Stimulated activated CD4-positive, alpha-beta T cell treated with anti-CD3 and anti-CD28 coated beads, TNF-alpha, amount 100 ng/mL, for 24 hours (primary cell): Measurements from ENCODE around the gene SUGT1.
"Not testable (repeated sequence)": the region's sequence is repeated elsewhere in the genome, so short reads cannot be mapped to it uniquely, and the experiment has no call there.

Experiments used
- DNase-seq, 3 experiments: peaks; one replicate each; pipeline ENCODE4 v3.0.0-alpha.2; 2020; ENCODE audit warnings: low read depth in 3 of 3

Gene SUGT1

DNA sequence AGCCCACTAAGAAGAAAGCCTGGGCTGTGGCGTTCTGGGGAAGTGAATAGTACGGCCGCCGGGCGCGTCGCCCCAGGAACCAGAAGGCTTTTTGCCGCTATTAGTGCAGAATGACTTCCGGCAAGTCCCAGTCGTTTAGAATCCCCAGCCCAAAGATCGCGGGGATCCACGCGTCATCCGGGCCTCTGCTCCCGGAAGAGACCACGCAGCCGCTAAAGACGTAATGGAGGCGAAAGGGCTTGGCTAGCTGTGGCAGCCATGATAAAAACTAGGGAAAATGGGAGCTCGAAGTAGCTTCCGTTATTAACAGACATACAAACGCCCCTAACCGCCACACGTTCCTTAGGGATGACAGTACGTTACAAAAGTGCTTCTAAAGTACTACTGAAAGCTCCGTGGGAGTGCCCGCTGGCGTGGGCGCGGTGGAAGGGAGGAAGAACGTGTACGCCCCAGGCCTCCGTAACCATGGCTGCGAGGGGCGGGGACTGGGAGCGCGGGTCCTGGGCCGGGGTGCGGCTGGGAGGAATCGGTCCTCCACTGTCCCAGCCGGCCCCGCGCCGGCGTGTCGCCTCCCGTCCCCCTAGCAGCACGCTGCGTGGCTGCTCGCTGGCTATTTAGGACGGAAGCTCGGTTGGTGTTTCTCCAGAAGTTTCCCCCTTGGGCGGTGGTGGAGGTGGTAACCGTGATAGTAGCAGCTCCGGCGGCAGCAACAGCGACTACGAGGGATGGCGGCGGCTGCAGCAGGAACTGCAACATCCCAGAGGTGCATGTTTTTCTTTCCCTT is at the start of gene SUGT1:
SUGT1 (plus strand) TSS at position 641 of the 784 bp plus-strand sequence; CDS start at position 726, 85 bp downstream.
- DNase-seq = peak; percentile 89 to 94 (median 93)

DNA sequence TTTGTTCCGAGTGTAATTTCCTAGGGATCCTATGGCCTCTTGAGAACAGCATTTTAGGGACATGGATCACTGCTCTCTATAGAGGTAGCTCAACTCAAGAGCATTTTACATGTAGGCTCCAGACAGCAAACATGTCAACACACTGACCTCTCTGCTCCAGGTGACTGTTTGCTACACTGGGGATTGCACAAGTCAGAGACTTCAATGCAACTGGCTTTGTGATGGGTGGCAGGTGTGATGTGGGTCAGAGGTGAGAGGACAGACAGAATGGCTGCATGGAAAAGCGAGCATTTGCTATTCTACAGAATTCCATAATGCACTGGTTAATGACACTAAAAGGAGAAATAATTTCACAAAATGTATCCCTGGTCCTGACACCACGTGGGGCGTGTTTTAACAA is 49.3 kb upstream of the SUGT1 start:
- not testable (repeated sequence) for DNase-seq

DNA sequence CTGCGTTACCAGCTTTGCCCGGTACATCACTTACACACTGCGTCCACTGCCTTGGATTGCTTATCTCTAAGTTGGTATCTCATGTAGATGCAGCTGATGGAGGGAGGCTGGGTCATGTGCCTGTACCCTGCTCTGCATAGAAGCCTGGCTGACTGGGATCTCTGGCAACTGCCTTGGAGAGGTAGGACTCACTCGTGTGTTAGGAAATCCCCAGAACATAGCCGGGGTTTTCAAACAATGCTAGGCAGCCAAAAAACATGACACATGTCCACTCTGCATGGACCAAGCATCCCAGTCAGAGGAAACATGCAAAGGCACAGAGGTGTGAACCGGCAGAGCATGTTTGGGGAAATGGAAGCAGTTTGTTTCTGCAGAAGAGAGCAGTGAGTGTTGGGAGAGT is 46.5 kb upstream of the SUGT1 start:
- DNase-seq = not testable (repeated sequence)

DNA sequence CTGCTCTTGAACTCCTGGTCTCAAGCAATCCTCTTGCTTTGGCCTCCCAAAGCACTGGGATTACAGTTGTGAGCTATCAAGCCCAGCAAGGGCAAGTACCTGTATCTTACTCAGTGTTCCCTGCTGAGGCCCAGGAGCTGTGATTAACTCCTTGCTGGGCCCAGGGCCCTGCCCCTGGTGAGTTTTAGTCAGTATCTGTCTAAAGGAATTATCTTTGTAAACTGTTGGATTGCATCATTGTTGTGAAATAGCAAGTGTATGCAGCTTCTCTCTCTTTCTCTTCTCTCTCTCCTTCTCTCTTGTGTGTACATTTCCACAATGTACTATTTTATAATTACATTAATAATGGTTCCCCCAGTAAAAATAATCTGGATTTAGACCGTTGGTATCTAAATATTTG is 45.8 kb upstream of the SUGT1 start:
- not testable (repeated sequence) for DNase-seq

DNA sequence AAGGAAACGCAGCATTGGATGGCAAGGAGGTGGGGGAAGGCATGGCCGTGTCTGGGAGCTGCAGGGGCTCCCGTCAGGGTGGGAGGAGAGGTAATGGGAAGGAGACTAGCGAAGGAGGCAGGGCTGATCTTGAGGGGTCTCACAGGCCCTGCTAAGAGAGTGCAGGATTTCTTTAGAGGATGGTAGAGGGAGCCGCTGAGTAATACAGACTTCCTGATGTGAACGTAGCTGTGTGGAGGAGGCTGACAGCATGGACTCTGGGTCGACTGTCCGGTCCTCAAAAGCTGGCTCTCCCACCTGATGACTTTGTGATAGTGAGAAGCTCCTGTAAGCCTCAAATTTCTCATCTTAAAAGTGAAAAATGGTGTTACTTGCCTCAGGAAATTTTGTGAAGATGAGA is 44.5 kb upstream of the SUGT1 start:
- DNase-seq = not testable (repeated sequence)

DNA sequence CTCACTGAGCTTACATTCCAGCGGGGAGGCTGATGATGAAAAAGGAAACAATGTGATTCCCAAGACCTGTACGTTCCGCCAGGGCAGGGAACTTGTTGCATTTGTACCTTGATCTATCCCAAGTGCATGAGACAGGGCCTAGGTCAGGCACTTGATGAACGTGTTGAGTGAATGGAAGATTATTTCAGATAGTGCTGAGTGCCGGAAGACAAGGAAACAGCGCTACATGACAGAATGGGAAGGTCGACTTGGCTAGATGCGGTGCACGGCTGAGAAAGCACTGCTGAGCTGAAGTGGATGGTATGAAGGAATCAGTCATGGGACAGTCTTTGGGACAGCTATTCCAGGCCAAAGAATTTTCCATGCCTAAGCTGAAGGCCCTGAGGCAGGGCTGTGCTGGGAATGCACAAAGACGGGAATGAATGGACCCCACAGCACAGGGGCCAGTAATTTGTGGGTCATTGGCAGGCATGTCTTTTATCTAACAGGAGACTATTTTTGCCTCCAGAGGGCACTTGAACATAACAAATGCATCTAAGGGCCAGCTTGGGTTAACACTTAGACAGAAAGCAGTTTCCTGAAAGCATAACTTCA is 43.5 kb upstream of the SUGT1 start:
- not testable (repeated sequence) for DNase-seq

DNA sequence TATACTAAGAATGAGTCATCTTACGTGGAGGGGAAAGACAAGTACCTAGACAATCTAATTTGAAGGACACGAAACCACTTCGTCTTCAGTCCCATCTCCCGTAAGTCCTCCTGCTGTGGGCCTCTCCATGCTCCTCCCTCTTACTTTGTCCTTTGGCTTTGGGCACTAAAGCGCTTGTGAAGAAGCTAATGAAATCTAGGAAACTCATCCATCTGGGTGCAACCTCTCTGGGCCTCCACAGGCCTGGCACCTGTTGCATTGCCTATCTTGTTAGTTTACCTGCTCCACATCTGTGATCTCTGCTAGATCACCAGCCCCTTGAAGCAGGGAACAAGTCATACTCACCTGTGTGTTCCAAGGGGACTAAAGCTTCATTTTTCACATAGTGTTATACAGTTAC is 42.5 kb upstream of the SUGT1 start:
- not testable (repeated sequence) for DNase-seq

DNA sequence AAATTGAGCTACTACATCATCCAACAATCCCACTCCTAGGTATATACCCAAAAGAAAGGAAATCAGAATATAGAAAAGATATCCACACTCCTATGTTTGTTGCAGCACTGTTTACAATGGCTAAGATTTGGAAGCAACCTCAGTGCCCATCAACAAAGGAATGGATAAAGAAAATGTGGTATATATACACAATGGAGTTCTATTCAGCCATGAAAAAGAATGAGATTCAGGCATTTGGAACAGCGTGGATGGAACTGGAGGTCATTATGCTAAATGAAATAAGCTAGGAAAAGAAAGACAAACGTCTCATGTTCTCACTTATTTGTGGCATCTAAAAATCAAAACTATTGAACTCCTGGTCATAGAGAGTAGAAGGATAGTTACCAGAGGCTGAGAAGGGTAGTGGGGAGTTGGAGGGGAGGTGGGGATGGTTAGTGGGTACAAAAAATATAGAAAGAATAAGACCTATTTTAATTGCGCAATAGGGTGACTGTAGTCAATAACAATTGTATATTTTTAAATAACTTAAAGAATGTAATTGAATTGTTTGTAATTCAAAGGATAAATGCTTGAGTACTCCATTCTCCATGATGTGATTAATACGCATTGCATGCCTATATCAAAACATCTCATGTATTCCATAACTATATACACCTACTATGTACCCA is 37.4 kb upstream of the SUGT1 start:
- DNase-seq = no peak

DNA sequence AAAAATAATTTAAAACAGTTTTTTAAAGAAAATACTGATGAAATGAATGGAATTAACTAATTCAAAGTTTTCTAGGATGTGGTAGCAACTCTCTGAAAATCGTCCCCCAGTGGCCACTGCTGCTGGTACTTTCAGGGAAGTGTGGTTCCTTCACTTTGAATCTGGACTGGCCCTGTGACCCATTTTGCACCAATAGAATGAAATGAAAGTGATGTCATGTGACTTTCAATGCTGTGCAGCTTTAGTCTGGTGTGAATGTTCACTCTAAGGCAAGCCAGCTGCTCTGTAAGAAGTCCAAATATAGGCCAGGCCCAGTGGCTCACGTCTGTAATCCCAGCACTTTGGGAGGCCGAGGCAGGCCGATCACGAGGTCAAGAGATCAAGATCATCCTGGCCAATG is 36.8 kb upstream of the SUGT1 start:
- DNase-seq = no peak

DNA sequence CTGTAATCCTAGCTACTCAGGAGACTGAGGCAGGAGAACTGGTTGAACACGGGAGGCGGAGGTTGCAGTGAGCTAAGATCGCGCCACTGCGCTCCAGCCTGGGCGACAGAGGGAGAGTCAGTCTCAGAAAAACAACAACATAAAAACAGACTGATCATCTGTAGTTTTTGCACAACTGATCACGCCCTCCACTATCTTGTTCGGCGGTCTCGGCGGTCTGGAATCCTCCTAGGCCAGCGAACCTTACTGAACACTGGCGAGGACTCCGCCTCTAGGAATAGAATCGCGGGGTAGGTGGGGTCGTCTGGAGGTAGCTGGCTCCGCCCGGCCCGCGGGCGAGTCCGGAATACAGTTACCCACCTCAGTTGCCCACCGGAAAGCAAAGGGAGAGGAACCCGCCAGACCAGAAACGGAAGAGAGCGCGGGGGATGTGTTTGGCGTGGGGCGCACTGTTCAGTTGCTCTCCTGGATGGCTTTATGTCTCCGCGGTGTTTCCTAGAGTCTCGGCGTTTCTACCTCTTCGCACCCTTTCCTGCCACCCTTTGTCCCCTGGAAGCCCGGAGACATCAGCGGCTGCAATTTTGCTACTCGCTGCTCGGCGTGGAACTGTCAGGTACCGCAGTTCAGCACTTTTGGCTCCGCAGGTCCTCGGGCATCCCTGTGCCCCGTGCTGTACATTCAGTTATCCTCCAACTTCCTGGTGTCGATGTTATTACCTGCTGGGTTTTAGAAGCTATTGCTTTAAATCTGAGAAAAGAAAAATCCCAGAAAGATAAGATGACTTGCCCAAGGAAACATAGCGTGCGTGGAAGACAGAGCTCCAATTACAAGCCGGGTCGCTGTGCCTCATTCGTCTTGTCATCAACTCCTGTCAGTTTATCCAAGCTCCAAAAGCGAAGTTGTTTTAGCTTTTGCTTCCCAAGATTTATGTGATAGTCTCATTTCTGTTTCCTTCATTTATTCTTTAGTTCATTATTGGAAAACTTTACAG is 35.3 kb upstream of the SUGT1 start:
- DNase-seq = peak; percentile 75 to 82 (median 75)

DNA sequence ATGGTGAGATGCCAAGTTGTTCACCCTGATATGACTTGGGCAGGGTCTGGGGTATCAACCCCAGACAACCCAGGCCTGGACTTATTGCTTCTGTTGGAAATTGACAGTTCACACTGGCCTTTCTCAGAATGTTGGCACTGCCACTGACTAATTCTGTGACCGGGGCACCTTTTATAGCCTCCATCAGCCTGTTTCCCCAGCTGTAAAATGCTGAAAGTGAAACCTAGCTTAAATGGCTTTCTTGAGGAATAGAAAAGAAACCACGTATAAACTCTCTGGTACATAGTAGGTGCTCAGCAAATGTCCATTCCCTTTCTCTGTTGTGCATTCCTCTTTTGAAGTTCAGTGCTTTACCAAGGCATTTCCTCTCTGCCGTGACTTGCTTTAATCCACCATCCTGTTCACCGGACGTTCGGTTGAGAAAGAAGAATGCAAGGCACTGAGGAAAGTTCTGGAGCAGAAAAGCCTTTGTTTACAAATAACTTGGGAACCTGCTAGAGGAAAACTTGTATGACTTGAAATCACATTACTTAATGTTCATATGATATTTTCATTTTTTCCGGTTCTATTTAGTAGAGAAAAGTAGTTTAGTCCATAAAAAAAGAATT is 21.4 kb upstream of the SUGT1 start:
- DNase-seq = not testable (repeated sequence)

DNA sequence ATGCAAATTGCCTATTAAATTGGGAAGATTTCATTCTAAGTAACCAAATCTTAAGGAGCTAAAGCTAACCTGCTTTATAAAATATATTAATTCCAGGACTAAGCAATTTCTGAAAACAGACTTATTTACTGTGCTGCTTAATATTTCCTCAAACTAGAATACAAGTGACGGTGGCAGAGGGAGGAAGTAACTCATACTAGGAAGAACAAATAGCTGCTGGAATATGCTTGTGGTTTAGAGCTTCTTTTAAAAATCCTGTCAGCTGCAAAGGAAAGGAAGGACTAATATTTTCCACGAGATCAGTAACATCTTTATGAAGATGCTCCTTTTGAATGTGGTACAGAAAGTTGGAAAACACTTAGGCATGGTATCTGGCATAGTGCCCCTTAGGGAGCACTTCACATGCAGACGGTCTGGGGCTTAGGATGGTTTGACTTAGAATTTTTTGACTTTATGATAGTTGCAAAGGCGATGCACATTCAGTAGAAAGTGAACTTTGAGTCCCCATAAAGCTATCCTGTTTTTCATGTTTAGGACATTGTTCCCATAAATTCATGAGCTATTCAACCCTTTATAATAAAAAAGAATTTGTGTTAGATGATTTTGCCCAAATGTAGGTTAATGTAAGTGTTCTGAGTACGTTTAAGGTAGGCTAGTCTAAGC is 13.8 kb upstream of the SUGT1 start:
- DNase-seq = no peak

DNA sequence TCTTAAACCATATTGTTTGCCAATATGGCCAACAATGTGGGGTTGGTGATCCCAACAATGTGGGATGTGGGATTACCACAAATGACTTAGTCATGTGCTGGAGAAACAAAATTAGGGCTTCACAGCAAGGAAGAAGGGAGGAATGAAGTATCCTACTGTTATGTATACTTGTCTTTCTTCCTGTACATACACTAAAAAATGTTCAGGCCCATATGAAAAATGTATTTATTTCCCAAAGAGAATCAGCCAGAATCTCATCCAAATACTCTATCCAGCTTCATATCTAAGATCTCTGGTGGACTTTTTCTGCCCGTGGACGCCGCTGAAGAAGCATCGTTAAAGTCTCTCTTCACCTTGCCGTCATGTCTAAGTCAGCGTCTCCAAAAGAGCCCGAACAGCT is 10.5 kb upstream of the SUGT1 start, which contains the start of gene HNRNPA1L2:
HNRNPA1L2 (plus strand) TSS at position 301 of the 400 bp plus-strand sequence; CDS start at position 363, 62 bp downstream.
- DNase-seq = no peak

DNA sequence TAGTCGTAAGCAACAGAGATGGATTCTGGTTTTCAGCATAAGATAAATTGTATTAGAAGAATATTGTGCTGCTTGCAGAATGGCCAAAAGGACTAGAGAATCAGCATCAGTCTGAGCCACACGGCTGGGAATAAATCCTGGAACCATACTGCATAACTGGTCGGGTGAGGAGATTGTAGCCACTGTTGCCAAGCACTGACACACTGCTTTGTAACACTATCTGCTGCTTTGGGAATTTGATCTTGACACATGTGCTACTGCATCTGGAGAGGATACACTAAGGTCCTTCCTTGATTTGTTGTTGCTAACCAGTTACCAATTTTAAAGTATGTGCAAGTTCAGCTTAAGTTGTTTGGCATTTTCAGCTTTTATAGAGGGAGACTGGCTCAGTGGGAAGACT is 8.5 kb upstream of the SUGT1 start:
- DNase-seq = no peak

DNA sequence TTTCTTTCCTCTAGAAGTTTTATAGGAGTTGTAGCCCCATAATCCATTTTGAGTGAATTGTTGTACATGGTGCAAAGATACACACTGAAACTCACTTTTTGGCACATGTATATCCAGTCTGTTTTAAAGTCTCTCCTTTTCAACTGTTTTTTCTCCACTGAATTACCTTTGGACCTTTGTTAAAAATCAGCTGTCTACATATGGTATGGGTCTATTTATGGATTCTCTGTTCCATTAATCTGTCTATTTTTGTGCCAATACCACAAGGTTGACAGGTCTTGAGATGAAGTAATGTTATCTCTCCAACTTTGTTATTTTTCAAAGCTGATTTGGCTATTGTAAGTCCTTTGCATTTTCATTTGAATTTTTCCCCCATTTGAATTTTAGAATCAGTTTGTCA is 5.7 kb upstream of the SUGT1 start:
- DNase-seq = no peak

DNA sequence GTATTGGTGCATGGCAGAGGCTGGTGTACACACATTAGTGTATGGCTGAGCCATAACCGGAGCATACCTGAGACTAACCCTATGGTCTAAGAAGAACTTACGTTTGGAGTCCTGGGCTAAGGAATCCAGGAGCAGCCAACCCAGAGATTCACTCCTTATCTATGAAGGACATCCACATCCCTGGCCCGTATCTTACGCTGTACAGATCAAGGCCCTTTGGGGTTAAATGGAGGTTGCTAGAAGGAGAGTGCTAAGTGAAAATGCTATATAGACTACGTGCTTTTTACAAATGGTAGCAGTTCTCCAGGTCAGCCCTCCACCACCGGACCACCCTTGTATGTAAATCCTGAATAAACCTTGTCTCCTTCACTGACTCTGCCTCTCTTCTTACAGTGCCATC is 1.9 kb upstream of the SUGT1 start:
- DNase-seq = no peak

DNA sequence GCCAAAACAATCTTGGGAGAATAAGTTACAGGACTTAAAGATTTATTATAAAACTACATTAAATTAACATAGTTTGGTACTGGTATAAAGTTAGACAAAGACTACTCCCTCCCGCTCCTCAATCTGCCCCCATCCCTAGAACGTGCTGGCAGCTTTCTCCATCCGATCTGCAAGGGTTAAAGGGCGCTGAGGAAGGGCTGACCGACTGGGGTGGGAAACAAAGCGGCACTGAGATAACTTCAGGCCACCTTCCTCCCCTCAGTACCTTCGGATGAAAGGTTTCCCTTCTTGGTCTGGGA is 790 bp upstream of the SUGT1 start:
- DNase-seq = no peak

DNA sequence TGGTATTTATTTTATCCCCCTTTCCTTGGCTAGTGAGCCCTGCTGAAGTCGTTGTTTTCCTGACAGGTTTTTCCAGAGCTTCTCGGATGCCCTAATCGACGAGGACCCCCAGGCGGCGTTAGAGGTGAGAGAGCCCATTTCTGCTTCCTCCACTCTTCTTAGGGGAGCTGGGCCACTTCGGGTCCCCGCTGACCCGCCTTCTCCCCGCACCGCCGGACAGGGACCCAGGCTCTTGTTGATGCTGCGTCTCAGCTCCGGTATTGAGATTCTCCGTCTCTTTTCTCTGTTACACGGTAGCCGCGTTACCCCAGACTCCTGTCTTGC is 306 bp downstream of the SUGT1 start:
- no peak for DNase-seq

DNA sequence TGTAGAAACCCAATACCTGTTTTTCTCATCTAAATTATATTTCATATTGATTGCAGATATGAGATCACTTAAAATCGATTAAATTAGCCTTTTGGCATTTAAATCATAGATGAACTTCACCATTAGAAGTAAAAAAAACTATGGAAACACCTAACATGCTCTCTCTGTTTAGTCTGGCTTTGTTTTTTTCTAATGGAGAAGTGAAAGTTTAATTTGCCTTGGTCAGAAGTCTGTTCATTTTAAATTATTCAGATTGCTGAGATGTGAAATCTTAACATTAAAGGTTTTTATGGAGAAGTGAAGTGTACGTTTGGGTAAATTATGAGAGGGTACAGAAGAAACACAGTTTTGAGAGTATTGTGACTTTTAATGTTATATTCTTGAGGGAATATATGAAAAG is 6.7 kb downstream of the SUGT1 start:
- no peak for DNase-seq

DNA sequence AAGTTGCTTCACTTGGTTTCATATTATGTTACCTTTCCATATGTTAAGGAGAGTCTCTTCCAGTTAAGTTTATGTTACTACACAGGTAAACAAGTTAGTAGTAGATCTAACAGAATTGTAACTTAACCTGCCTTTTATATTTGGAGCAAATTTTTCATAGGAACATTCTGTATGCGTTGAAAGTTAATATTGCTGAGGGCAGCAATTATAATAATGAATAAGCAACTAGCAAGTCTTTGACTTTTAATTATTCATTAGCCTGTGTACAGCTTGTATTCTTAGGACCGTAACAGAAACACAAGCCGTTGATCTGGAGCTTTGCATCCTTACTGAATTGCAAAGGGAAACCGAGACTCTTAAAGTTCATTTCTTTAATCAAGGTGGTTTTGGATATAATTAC is 11.6 kb downstream of the SUGT1 start:
- DNase-seq = no peak

DNA sequence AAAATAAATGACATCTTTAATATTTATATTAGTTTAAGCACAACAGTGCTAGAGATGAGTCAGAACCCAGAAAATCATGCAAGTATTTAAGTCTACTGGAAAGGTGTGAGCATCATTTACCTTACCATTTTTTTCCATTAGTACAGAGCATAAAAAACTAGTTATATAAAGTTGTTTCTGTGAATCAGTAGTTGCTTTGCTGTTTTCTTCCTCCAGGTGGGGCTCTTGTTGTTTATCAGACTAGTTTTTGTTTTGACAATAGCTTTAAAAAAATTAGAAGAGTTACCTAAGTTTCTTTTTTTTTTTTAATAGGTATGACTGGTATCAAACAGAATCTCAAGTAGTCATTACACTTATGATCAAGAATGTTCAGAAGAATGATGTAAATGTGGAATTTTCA is 12.7 kb downstream of the SUGT1 start:
- no peak for DNase-seq
